MG63 (cell line): ENCODE results near the gene HOXC13. TPM values are rescaled to one million over a fixed set of nuclear protein-coding genes. Genes with fewer than 3 reads are reported as not detected.

Experiments
- DNase-seq: peaks from one replicate; pipeline ENCODE4 v3.0.0-alpha.2; 2020
- H3K27me3 ChIP-seq: fragments of 250-450 bp; sonication (Bioruptor Pico); 2 replicates; pipeline ENCODE4 v1.5.1; 2020; ENCODE audit warnings: mild to moderate bottlenecking, moderate library complexity
- H3K36me3 ChIP-seq: fragments of 250-450 bp; sonication (Bioruptor Pico); 2 replicates; pipeline ENCODE4 v1.5.1; 2020; ENCODE audit warnings: mild to moderate bottlenecking, moderate library complexity
- H3K4me3 ChIP-seq: fragments of 250-450 bp; sonication (Bioruptor Pico); 2 replicates; pipeline ENCODE4 v1.5.1; 2020; ENCODE audit warnings: mild to moderate bottlenecking, moderate library complexity
- H3K9me3 ChIP-seq: fragments of 250-450 bp; sonication (Bioruptor Pico); 2 replicates; pipeline ENCODE4 v1.5.1; 2020; ENCODE audit warnings: mild to moderate bottlenecking, moderate library complexity
- total RNA-seq: library from RNA; depleted of rRNA; stranded (reverse); fragments of >200 nt; shearing (Covaris generic); gene quantifications from 2 replicates; pipeline ENCODE4 v1.2.3, GENCODE V29; 2014; ENCODE audit warnings: low replicate concordance

Gene HOXC13
- total RNA-seq, 1 experiment from 2014 or later = 5.1 TPM

- H3K36me3 ChIP-seq = peaks cover 3% of the 10 kb centered on the region; the same call in 1 of the 2 replicates
- peak within 1 kb of the TSS; percentile 68 for H3K4me3 ChIP-seq
- no peaks in the 10 kb centered on the region for H3K27me3 ChIP-seq
- DNase-seq = no peak
- H3K9me3 ChIP-seq = no peaks in the 10 kb centered on the region
Measured at GRCh38 chr12:53972722-53973235, 34.1 kb downstream of the HOXC13 start, which contains the start of gene HOXC11. HOXC11 (plus strand) TSS chr12:53973126; CDS start chr12:53973242, 116 bp downstream.

GRCh38 chr12:53973236-53974042, 34.8 kb downstream of the HOXC13 start:
- Histone ChIP-seq H3K36me3 (peaks cover 3% of the 10 kb centered on the region; the same call in 1 of the 2 replicates), H3K27me3 (no peaks in the 10 kb centered on the region), H3K9me3 (no peaks in the 10 kb centered on the region), H3K4me3 (peak overlapping the region; percentile 68)
- DNase-seq = peak; percentile 86

GRCh38 chr12:53974084-53975063, 35.7 kb downstream of the HOXC13 start, which contains the start of gene HOTAIR:
HOTAIR (minus strand) TSS chr12:53974954.
- H3K4me3 ChIP-seq = peak within 1 kb of the TSS; percentile 68

GRCh38 chr12:53975064-53975471, 36.4 kb downstream of the HOXC13 start:
- Histone ChIP-seq H3K4me3 (peak overlapping the region; percentile 68), H3K36me3 (peaks cover 3% of the 10 kb centered on the region; the same call in 1 of the 2 replicates), H3K9me3 (no peaks in the 10 kb centered on the region), H3K27me3 (no peaks in the 10 kb centered on the region)
- no peak for DNase-seq

More at GRCh38 chr12:53974084-53975063, 35.7 kb downstream of the HOXC13 start, which contains the start of gene HOTAIR:
- peak; percentile 89 for DNase-seq
- Histone ChIP-seq H3K9me3 (no peaks in the 10 kb centered on the region), H3K27me3 (no peaks in the 10 kb centered on the region), H3K36me3 (peaks cover 3% of the 10 kb centered on the region; the same call in 1 of the 2 replicates)

- H3K36me3 ChIP-seq = peaks cover 3% of the 10 kb centered on the region; the same call in 1 of the 2 replicates
- no peaks in the 10 kb centered on the region for H3K9me3 ChIP-seq
- H3K4me3 ChIP-seq = peak overlapping the region; percentile 68
- DNase-seq = no peak
- no peaks in the 10 kb centered on the region for H3K27me3 ChIP-seq
Measured at GRCh38 chr12:53975479-53976152, 37.0 kb downstream of the HOXC13 start.

- DNase-seq = peak; percentile 63
- H3K27me3 ChIP-seq = no peaks in the 10 kb centered on the region
- peaks cover 3% of the 10 kb centered on the region; the same call in 1 of the 2 replicates for H3K36me3 ChIP-seq
- H3K4me3 ChIP-seq = no peak overlapping the region
- H3K9me3 ChIP-seq = no peaks in the 10 kb centered on the region
Measured at GRCh38 chr12:53976172-53976822, 37.7 kb downstream of the HOXC13 start.

GRCh38 chr12:53976823-53977595, 38.4 kb downstream of the HOXC13 start:
- DNase-seq = peak; percentile 43
- Histone ChIP-seq H3K27me3 (no peaks in the 10 kb centered on the region), H3K4me3 (no peak overlapping the region), H3K36me3 (peaks cover 3% of the 10 kb centered on the region; the same call in 1 of the 2 replicates), H3K9me3 (no peaks in the 10 kb centered on the region)

GRCh38 chr12:53977596-53978445, 39.2 kb downstream of the HOXC13 start:
- H3K27me3 ChIP-seq = no peaks in the 10 kb centered on the region
- H3K9me3 ChIP-seq = no peaks in the 10 kb centered on the region
- H3K4me3 ChIP-seq = no peak overlapping the region
- H3K36me3 ChIP-seq = peaks cover 3% of the 10 kb centered on the region; the same call in 1 of the 2 replicates
- no peak for DNase-seq

- H3K4me3 ChIP-seq = no peak overlapping the region
- no peaks in the 10 kb centered on the region for H3K27me3 ChIP-seq
- DNase-seq = peak; percentile 95
- H3K36me3 ChIP-seq = peaks cover 3% of the 10 kb centered on the region; the same call in 1 of the 2 replicates
- H3K9me3 ChIP-seq = no peaks in the 10 kb centered on the region
Measured at GRCh38 chr12:53978477-53979356, 40.1 kb downstream of the HOXC13 start.

GRCh38 chr12:53980104-53980801, 41.6 kb downstream of the HOXC13 start:
- no peak for DNase-seq
- H3K9me3 ChIP-seq = no peaks in the 10 kb centered on the region
- no peaks in the 10 kb centered on the region for H3K27me3 ChIP-seq
- H3K4me3 ChIP-seq = no peak overlapping the region
- peaks cover 3% of the 10 kb centered on the region for H3K36me3 ChIP-seq

GRCh38 chr12:53980802-53981496, 42.3 kb downstream of the HOXC13 start:
- no peaks in the 10 kb centered on the region for H3K27me3 ChIP-seq
- no peak overlapping the region for H3K4me3 ChIP-seq
- no peaks in the 10 kb centered on the region; the same call in 1 of the 2 replicates for H3K36me3 ChIP-seq
- DNase-seq = no peak
- H3K9me3 ChIP-seq = no peaks in the 10 kb centered on the region
